HG03097 (cell line): ENCODE results near the gene SLC35B3.
"Not testable (repeated sequence)": the region's sequence is repeated elsewhere in the genome, so short reads cannot be mapped to it uniquely, and the experiment has no call there.

Source experiments
- ATAC-seq: cut with Tn5 transposase; IDR thresholded peaks from one replicate; pipeline ENCODE4 v1.9.1; 2021; ENCODE audit not compliant: unreplicated experiment, low FRiP score

Gene SLC35B3

GRCh38 chr6:8415913-8416312, 19.4 kb downstream of the SLC35B3 start:
- no peak for ATAC-seq

DNA sequence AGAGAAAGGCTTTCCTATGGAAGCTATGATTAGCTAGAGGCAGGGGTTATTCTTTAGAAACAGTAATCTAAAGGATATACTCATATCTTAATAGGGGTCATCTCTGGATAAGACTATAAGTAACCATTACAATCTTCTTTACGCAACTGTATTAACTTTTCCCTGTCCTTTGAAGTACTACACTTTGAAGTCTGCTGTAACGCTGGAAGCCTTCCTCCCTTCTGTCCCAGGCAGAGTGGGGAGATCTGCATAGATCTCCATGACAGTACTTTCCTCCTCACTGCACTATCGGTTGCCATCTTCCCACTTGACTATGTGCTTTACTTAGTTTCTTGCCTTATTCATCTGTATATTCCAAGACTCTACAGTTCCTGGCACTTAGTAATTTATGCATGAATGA, 20.1 kb downstream of the SLC35B3 start:
- ATAC-seq = no peak

DNA sequence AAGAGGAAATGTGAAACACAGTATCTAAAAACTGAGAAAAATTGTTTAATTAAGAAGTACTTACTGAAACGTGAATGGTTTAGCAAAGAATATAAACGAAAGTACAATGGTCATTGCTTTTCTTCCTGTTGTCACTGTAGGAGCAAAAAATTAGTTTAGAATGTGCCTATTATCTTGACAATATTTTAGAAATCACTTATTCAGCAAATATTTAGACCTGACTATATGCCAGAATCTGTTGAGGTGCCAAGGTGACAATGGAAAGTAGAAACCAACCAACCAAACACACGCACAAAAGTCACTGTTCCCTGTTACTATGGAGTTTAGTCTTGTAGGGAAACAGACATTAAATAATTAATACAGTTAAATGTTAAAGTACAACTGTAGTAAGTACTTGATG, 20.5 kb downstream of the SLC35B3 start:
- ATAC-seq = no peak

- ATAC-seq = not testable (repeated sequence)
Observed at GRCh38 chr6:8405946-8406345, 29.4 kb downstream of the SLC35B3 start.

- ATAC-seq = no peak
Observed at GRCh38 chr6:8402546-8402945, 32.8 kb downstream of the SLC35B3 start.

DNA sequence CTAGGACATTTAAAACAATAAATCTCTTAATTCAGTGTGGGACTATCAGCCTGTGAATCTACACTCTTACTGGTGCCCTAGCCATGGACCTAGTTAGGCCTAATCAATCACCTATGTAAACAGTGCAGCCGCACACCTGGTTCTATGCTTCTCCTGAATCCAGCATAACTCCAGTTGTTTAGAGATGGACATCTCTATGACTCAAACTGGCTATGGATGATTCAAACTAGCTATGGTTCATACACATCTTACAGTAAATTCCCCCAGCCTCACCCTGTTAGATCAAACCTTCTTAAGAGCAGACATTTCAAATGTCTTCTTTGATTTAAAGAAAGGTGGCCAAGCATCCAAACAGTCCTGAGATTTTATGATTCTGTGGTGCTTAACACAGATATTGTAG, 34.7 kb downstream of the SLC35B3 start:
- ATAC-seq = no peak

DNA sequence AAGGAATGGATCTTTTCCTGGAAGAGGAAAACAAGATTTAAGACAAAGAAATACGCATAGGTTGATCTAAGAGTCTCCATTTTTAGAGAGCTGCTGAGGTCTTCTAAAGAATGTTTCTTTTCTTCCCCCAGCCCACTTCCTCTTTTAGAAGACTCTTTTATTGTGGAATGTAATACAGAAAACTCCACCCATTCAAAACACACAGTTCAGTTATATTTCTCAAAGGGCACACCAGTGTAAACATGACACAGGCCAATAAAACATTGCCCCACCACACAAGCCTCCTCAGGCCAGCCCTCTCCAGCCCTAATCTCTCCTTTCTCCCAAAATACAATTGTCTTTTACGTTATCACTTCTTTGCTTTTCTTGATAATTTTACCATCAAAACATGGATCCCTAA, 42.8 kb downstream of the SLC35B3 start:
- ATAC-seq = no peak

DNA sequence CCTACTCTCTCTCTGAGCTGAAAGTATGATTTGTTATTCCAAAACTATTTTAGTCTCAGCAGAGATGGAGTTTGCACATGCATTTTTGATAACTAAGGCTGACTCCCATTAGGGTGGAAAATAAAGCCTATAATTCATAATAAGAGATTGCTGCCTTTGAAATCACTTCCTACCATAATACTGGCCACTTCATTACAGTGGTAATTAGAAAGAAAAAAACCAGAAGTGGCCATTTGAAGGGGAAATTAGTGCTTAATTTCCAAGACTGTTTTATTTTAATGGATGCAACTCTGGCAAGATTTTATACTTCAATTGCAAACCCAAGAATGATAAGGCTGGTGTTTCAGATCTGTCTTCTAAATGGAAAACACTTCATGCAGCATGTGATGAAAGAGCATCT, 43.4 kb downstream of the SLC35B3 start:
- no peak for ATAC-seq

DNA sequence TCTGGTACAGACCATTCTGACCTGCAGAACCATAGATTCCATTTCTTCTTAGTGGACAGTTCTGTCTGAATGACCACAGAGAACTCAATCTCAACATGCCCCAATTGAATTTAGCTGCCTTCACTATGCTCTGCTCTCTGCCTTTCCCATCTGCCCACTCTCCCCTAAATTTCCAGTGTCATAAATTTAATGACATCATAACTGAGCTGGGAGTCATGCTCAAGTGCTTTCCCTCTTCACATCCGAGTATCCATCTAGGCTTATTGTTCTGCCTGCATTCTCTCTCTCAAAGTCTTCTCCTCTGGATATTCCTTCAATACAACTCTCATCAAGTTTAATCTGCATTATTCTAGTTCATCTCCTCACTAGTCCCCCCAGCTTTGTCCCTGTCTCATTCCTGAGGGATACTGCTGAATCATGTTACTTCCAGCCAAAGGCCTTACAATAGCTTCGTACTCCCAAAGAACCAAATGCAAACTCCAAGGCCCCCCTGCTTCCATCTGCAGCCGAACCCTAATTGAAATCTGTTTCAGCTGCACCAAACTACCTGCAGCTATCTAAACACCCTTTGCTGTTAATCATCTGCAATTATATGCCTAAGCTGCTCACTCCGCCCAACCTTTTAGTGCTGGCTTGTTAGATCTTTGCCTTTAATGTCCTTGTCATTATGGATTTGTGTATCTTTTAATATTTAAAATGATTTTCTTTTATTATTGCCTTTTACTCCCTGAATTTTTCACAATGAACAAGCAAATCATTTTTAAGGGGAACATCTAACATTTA, 46.1 kb downstream of the SLC35B3 start:
- ATAC-seq = no peak

GRCh38 chr6:8387942-8388437, 47.4 kb downstream of the SLC35B3 start:
- ATAC-seq = no peak

- no peak for ATAC-seq
Observed at GRCh38 chr6:8383584-8383983, 51.8 kb downstream of the SLC35B3 start.

DNA sequence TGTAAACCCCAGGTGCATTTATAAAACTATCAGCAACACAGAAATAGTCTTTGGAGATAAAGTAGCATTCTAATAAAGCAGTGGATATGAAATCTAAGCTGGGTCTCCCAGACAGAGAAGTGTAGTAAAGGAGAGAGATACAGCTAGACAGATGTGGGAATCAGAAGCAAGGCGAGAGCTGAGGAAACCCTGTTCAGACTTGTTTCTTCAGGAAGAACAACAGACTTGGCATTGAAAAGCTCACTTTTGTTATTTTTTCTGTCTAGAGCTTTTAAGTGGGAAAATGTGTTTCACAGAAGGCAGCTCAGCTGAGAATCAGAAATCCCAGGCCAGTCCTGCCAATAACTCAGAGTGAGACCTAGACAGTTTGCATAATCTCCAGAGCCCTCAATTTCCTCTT, 52.9 kb downstream of the SLC35B3 start:
- ATAC-seq = no peak

DNA sequence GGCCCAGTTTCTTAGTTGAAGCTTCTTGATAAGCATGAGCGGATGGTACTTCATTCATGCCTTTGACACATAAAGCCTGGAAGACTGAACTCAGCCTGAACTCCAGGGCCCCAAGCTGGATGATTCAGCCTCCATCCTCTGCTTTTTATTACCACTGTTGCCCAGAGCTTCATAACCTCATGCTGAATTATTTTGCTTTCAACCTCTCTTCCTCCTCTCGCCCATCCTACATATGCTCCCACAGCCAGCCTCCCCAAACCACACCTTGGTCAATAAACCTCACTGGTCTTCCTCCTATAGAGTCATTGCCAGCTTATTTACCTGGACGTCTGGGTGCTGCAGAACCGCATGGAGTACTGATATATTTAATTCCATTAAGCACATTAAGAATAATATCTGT, 59.4 kb downstream of the SLC35B3 start:
- ATAC-seq = no peak
